Measurements from ENCODE around the gene SPCS1.

DNA sequence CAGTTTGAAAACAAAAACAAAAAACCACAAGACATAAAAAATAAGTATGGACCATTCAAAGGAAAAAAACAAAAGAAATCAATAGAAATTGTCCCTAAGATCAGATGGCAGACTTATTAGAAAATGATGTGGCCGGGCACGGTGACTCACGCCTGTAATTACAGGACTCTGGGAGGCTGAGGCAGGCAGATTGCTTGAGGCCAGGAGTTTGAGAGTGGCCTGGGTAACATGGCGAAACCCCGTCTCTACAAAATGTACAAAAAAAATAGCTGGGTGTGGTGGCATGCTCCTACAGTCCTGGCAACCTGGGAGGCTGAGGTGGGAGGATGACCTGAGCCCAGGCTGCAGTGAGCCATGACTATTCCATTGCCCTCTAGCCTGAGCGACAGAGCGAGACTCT lies 16.6 kb downstream of the SPCS1 start:
- TF ChIP-seq, protein P1, sequence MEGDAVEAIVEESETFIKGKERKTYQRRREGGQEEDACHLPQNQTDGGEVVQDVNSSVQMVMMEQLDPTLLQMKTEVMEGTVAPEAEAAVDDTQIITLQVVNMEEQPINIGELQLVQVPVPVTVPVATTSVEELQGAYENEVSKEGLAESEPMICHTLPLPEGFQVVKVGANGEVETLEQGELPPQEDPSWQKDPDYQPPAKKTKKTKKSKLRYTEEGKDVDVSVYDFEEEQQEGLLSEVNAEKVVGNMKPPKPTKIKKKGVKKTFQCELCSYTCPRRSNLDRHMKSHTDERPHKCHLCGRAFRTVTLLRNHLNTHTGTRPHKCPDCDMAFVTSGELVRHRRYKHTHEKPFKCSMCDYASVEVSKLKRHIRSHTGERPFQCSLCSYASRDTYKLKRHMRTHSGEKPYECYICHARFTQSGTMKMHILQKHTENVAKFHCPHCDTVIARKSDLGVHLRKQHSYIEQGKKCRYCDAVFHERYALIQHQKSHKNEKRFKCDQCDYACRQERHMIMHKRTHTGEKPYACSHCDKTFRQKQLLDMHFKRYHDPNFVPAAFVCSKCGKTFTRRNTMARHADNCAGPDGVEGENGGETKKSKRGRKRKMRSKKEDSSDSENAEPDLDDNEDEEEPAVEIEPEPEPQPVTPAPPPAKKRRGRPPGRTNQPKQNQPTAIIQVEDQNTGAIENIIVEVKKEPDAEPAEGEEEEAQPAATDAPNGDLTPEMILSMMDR (IDR thresholded peaks at IDR 0.05) = no peak
- no peak for TF ChIP-seq POLR2A (IDR thresholded peaks at IDR 0.05; ENCODE audit: low read depth)
- TF ChIP-seq POLR2AphosphoS5 (IDR thresholded peaks at IDR 0.05) = no peak

Measured in esophagus muscularis mucosa (tissue), 3 donors.